Neutrophil (primary cell): Measurements from ENCODE around the gene WDR90.

Experiments
- H3K27ac ChIP-seq: fragments of 200-600 bp; sonication (generic); 2 replicates; pipeline ENCODE4 v1.5.1; 2016; ENCODE audit warnings: mild to moderate bottlenecking, moderate library complexity
- H3K27me3 ChIP-seq: fragments of 200-600 bp; sonication (generic); 2 replicates; pipeline ENCODE4 v1.6.0; 2016; ENCODE audit warnings: mild to moderate bottlenecking
- H3K36me3 ChIP-seq: fragments of 200-600 bp; sonication (generic); 2 replicates; pipeline ENCODE4 v1.5.1; 2017
- H3K4me1 ChIP-seq, 2 experiments: fragments of 200-600 bp in 1 of 2; sonication (generic) in 1 of 2; 1 replicate in 1 of 2; 2 replicates in 1 of 2; pipeline versions ENCODE4 v1.5.1 to v1.6.1; 2013 to 2016; ENCODE audit warnings: low read depth in 1 of 2, low read length in 1 of 2, mild to moderate bottlenecking in 1 of 2, moderate library complexity in 1 of 2; ENCODE audit not compliant: control insufficient read depth in 1 of 2, insufficient read depth in 1 of 2
- H3K4me3 ChIP-seq, 2 experiments: fragments of 200-600 bp in 1 of 2; sonication (generic) in 1 of 2; 1 replicate in 1 of 2; 2 replicates in 1 of 2; pipeline ENCODE4 v1.5.1; 2013 to 2016; ENCODE audit warnings: low read depth in 1 of 2, low read length in 1 of 2, mild to moderate bottlenecking in 1 of 2, moderate library complexity in 1 of 2
- H3K9me3 ChIP-seq: fragments of 200-600 bp; sonication (generic); 2 replicates; pipeline ENCODE4 v1.5.1; 2016
- TF ChIP-seq, protein P1 (sequence below): fragments of 200-600 bp; sonication (generic); IDR thresholded peaks from 2 replicates; pipeline ENCODE4 v1.5.1; 2016; ENCODE audit warnings: antibody characterized with exemption

The WDR90 gene

DNA sequence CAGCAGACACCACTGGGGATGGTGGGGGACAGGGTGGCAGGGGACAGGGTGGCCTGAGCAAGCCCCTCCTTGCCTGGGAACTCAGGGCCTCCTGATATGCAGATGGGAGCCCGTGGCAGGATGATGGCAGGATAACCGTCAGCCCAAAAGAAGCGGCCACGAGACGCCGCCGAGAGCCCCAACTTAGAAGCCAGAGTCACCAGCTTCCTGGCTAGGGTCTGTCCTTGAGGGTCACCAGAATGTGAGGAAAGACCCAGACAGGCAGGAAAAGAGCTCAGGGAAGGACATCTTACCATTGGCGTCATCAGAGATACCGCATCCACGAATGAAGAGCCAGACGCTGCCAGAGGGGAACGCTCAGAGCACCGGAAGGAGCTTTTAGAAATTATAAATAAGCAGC is 39.8 kb upstream of the WDR90 start:
- H3K27me3 ChIP-seq, result no peaks in the 10 kb centered on the region
- TF ChIP-seq, protein P1, sequence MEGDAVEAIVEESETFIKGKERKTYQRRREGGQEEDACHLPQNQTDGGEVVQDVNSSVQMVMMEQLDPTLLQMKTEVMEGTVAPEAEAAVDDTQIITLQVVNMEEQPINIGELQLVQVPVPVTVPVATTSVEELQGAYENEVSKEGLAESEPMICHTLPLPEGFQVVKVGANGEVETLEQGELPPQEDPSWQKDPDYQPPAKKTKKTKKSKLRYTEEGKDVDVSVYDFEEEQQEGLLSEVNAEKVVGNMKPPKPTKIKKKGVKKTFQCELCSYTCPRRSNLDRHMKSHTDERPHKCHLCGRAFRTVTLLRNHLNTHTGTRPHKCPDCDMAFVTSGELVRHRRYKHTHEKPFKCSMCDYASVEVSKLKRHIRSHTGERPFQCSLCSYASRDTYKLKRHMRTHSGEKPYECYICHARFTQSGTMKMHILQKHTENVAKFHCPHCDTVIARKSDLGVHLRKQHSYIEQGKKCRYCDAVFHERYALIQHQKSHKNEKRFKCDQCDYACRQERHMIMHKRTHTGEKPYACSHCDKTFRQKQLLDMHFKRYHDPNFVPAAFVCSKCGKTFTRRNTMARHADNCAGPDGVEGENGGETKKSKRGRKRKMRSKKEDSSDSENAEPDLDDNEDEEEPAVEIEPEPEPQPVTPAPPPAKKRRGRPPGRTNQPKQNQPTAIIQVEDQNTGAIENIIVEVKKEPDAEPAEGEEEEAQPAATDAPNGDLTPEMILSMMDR, result no peak
- no peak overlapping the region for H3K27ac ChIP-seq
- no peak overlapping the region for H3K4me3 ChIP-seq
- H3K9me3 ChIP-seq, result no peaks in the 10 kb centered on the region
- peaks cover 7% of the 10 kb centered on the region for H3K36me3 ChIP-seq
- H3K4me1 ChIP-seq, result no peaks in the 10 kb centered on the region

DNA sequence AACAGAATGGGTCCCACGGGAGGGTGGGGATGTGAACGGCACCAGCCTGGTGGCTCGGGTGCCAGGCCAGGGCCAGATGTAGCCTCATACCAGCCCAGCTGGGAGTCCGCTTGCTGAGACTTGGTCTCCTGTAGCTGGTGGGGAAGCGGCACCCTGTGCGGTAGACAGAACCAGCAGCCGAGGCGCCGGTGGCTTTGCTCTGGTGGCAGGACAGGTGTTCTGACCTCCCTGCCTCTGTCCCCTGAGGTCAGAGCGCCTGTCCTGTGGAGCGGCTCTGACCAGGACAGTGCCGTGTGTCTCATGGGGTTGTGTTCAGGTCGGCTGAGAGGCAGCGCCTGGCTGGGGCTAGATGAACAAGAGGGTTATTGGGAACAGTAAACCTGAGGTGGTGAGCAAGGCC is 39.2 kb upstream of the WDR90 start:
- TF ChIP-seq, protein P1, result no peak
- H3K4me3 ChIP-seq, result no peak overlapping the region
- no peaks in the 10 kb centered on the region for H3K27me3 ChIP-seq
- H3K4me1 ChIP-seq, result no peaks in the 10 kb centered on the region
- no peaks in the 10 kb centered on the region for H3K9me3 ChIP-seq
- peak overlapping the region; percentile 15 for H3K27ac ChIP-seq
- H3K36me3 ChIP-seq, result peaks cover 13% of the 10 kb centered on the region

DNA sequence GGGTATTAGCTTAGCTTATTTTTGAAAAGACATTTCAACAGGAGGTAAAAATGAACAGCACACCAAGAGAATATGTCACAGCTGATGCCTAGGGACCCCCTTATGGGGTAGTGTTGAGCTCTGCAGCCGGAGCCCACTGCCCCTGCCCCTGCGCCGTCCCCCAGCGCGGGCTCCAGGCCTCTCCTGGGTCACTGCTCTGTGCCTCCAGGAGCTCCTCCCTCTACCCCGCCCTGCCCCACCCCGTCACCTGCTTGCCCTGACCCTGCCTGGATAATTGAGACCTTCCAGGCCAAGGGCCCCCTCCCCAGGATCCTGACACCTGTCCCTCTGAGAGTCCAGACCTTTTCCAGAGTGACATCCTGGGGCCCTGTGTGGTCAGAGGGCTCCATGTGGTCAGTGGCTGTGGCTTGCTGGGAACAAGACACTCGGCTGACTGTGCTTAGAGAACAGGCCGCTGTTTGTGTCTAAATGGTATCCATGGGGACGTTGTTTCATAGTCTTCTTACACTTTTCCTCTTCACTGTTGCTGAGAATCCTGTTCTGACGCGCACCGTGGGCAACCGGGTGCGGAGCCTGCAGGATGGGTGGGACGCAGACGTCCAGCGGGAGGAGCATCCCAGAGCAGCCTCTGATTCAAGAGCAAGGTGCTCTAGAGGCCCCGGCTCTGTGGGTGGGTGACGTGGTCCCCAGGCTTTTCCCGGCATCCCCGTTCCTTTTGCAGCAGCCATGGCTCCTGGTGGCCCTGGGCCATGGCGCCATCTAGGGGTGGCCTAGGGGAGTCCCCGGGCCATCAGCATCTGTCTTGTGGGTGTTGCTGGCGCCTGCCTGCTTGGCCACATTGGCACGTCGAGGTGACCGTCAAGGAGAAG is 38.4 kb upstream of the WDR90 start:
- H3K4me1 ChIP-seq, result no peaks in the 10 kb centered on the region
- H3K9me3 ChIP-seq, result no peaks in the 10 kb centered on the region
- H3K36me3 ChIP-seq, result peaks cover 16% of the 10 kb centered on the region
- H3K27me3 ChIP-seq, result no peaks in the 10 kb centered on the region
- peak overlapping the region; percentile 15 for H3K27ac ChIP-seq
- TF ChIP-seq, protein P1, result peak; percentile 80
- no peak overlapping the region for H3K4me3 ChIP-seq

DNA sequence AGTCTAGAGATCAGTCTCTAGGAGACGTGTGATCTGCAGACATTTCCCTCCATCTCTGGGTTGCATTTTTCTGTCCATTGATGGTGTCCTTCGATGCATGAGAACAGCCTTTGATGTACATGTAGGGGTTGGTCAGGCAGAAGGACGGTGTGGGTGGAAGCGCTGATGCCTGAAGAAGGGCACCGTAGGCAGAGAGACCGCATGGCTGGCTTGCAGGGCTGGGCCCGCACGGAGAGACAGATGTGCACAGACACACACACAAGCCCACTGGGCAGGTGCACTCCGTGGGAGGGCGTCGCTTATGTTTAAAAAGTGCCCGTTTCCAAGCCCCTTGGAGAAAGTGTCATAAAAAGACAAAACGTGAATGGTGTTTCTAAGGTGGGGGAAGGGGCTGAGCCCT is 34.0 kb upstream of the WDR90 start:
- no peaks in the 10 kb centered on the region for H3K4me1 ChIP-seq
- H3K4me3 ChIP-seq, result no peak overlapping the region
- peaks cover 51% of the 10 kb centered on the region for H3K36me3 ChIP-seq
- no peaks in the 10 kb centered on the region for H3K9me3 ChIP-seq
- no peaks in the 10 kb centered on the region for H3K27me3 ChIP-seq
- TF ChIP-seq, protein P1, result no peak
- H3K27ac ChIP-seq, result no peak overlapping the region

DNA sequence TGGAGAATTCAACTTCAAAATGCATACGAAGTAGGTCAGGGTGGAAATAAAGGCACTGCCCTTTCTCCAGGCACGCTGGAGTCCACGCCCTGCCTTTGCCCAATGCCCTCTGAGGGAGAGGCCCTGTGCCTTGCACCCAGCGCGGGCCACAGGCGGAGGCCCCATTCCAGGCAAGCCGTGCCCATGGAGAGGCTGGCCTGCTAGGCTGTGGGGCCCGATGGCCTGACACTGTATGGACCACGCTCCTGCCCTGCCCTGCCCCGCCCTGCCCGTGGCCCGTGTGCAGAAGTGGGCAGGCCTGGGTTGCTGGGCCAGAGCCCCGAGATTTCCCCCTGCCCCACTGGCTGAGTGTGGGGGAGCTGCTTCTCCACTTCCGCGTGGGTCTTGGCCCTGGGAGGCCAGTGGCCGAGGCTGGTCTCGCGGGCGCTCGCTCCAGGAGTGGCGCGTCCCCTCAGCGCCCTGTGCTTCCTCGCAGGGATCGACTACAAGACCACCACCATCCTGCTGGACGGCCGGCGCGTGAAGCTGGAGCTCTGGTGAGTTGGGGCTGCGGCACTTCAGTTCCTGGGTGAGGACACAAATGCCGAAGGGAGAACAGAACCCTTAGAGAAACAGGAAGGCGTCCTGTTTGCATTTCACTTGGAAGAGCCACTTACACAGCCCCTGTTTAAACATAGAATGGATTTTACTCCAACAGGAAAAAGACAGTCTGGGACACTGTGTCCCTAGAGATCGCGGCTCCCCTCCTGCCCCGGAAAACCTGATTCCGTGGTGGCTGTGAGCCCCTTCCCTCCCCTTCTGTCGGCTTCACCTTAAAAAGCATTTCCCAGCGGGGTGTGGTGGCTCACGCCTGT is 32.2 kb upstream of the WDR90 start:
- H3K27me3 ChIP-seq, result no peaks in the 10 kb centered on the region

More for the DNA sequence above, 32.2 kb upstream of the WDR90 start:
- Histone ChIP-seq H3K4me1 (no peaks in the 10 kb centered on the region), H3K27ac (no peak overlapping the region), H3K9me3 (no peaks in the 10 kb centered on the region), H3K36me3 (peaks cover 69% of the 10 kb centered on the region), H3K4me3 (no peak overlapping the region)
- TF ChIP-seq, protein P1, result no peak
